GM19025 (cell line): ENCODE measurements around the gene CCDC85C.

Experiments
- ATAC-seq: cut with Tn5 transposase; IDR thresholded peaks from one replicate; pipeline ENCODE4 v1.9.1; 2021; ENCODE audit warnings: mild to moderate bottlenecking, low read depth, moderate library complexity; ENCODE audit not compliant: unreplicated experiment

CCDC85C gene

GRCh38 chr14:99632410-99633035 lies 28.5 kb upstream of the CCDC85C start:
- no peak for ATAC-seq

- no peak for ATAC-seq
Measured at GRCh38 chr14:99630202-99630601, 26.2 kb upstream of the CCDC85C start.

- ATAC-seq: peak; percentile 46
Measured at GRCh38 chr14:99628887-99629618, 25.0 kb upstream of the CCDC85C start.

- no peak for ATAC-seq
Measured at GRCh38 chr14:99627510-99628381, 23.7 kb upstream of the CCDC85C start.

- no peak for ATAC-seq
Measured at GRCh38 chr14:99627100-99627499, 23.1 kb upstream of the CCDC85C start.

- ATAC-seq: no peak
Measured at GRCh38 chr14:99626041-99626648, 22.1 kb upstream of the CCDC85C start.

GRCh38 chr14:99625476-99625875 lies 21.5 kb upstream of the CCDC85C start:
- ATAC-seq: no peak

GRCh38 chr14:99624971-99625370 lies 21.0 kb upstream of the CCDC85C start:
- ATAC-seq: no peak

GRCh38 chr14:99624024-99624423 lies 20.0 kb upstream of the CCDC85C start:
- no peak for ATAC-seq

- no peak for ATAC-seq
Measured at GRCh38 chr14:99621948-99622347, 17.9 kb upstream of the CCDC85C start.

- no peak for ATAC-seq
Measured at GRCh38 chr14:99619835-99620834, 16.1 kb upstream of the CCDC85C start.

GRCh38 chr14:99616832-99617800 lies 13.1 kb upstream of the CCDC85C start:
- no peak for ATAC-seq

GRCh38 chr14:99615497-99616157 lies 11.6 kb upstream of the CCDC85C start:
- no peak for ATAC-seq

GRCh38 chr14:99612738-99613330 lies 8.8 kb upstream of the CCDC85C start:
- no peak for ATAC-seq

- ATAC-seq: no peak
Measured at GRCh38 chr14:99612071-99612737, 8.2 kb upstream of the CCDC85C start.

GRCh38 chr14:99611646-99612045 lies 7.6 kb upstream of the CCDC85C start:
- ATAC-seq: no peak
